Endodermal cell (in vitro differentiated cells): ENCODE results near the gene GPR45. TPM values are rescaled to one million over a fixed set of nuclear protein-coding genes. Genes with fewer than 3 reads are reported as not detected.
A peak's percentile ranks its signal among the peaks of the same experiment; 100 is the strongest.

ENCODE experiments used
- DNase-seq: peaks from one replicate; pipeline ENCODE4 v3.0.0-alpha.2; 2017
- H3K27ac ChIP-seq: 2 replicates; pipeline ENCODE4 v1.5.1; 2013; ENCODE audit warnings: mild to moderate bottlenecking, low read depth, low read length, moderate library complexity
- H3K27me3 ChIP-seq: 2 replicates; pipeline ENCODE4 v1.6.1; 2013; ENCODE audit warnings: mild to moderate bottlenecking, low read length, moderate library complexity; ENCODE audit not compliant: insufficient read depth, control insufficient read depth, poor library complexity, severe bottlenecking
- H3K36me3 ChIP-seq: 2 replicates; pipeline ENCODE4 v1.7.0; 2013; ENCODE audit warnings: mild to moderate bottlenecking, low read length, moderate library complexity; ENCODE audit not compliant: control insufficient read depth, insufficient read depth
- H3K4me1 ChIP-seq: one replicate; pipeline ENCODE4 v1.7.0; 2013; ENCODE audit warnings: low read length; ENCODE audit not compliant: control insufficient read depth, insufficient read depth
- H3K4me3 ChIP-seq: 2 replicates; pipeline ENCODE4 v1.5.1; 2013; ENCODE audit warnings: mild to moderate bottlenecking, low read length, moderate library complexity
- H3K9ac ChIP-seq: 2 replicates; pipeline ENCODE4 v1.6.1; 2013; ENCODE audit warnings: mild to moderate bottlenecking, low read length, moderate library complexity; ENCODE audit not compliant: poor library complexity, severe bottlenecking; ENCODE audit errors: extremely low read depth
- H3K9me3 ChIP-seq: 2 replicates; pipeline ENCODE4 v1.6.1; 2013; ENCODE audit warnings: mild to moderate bottlenecking, low read length, moderate library complexity; ENCODE audit not compliant: control insufficient read depth
- H3K27ac Mint-ChIP-seq: 2 replicates; pipeline ENCODE4 v1.8.0; 2020; ENCODE audit warnings: mixed read lengths
- H3K27me3 Mint-ChIP-seq: 2 replicates; pipeline ENCODE4 v1.8.0; 2021; ENCODE audit warnings: mild to moderate bottlenecking, mixed read lengths; ENCODE audit not compliant: insufficient read depth
- H3K36me3 Mint-ChIP-seq: 2 replicates; pipeline ENCODE4 v1.8.0; 2020; ENCODE audit warnings: low read depth, mixed read lengths
- H3K4me1 Mint-ChIP-seq: 2 replicates; pipeline ENCODE4 v1.8.0; 2020; ENCODE audit warnings: mixed read lengths
- H3K4me3 Mint-ChIP-seq: 2 replicates; pipeline ENCODE4 v1.8.0; 2020; ENCODE audit warnings: mild to moderate bottlenecking, moderate library complexity, mixed read lengths
- H3K9me3 Mint-ChIP-seq: 2 replicates; pipeline ENCODE4 v1.8.0; 2020; ENCODE audit warnings: mild to moderate bottlenecking, mixed read lengths
- WGBS, 2 experiments: methylation state at CpG; one replicate each; pipeline versions ENCODE4 v1.1.5 to v1.1.7; 2013; ENCODE audit warnings: missing lambda C conversion rate in 2 of 2, mixed read lengths in 1 of 2; ENCODE audit not compliant: insufficient coverage in 1 of 2, insufficient read length in 1 of 2; 5-methylcytosine and 5-hydroxymethylcytosine counted together
- total RNA-seq, 2 donors: library from RNA; stranded (reverse); fragmentation: NEBNext Ultra II Directional in 1 of 2; extraction: Animal tissue kit (Norgen Biotek cat#: 25700) in 1 of 2; gene quantifications; 2 replicates in 1 of 2; 3 replicates in 1 of 2; pipeline ENCODE4 v1.2.1, GENCODE V29; 2021
- TF ChIP-seq, protein P1 (sequence below): fragments of 200-600 bp; sonication (generic); conservative IDR thresholded peaks from 2 replicates; pipeline ENCODE4 v1.5.0; 2021; ENCODE audit warnings: antibody characterized with exemption, mild to moderate bottlenecking

Gene GPR45
- total RNA-seq, 2 donors from 2014 or later: not detected

DNA sequence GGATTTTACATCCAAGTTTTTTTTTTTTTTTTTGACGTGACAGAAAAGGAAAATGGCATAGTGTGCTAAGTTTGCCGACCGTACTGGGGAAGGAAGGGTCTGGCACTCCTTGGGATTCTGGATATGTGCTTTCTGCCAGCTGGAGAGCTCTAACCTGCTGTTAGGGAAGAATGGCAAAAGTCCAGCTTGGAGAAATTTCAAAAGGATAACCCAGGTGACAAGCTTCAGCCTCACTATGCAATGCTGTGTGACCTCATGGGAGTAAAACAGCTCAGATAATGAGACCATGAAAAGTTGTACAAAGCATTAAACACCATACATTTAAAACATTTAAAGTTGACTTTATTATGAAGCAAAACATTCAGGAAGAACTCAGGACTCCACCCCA lies 10.3 kb upstream of the GPR45 start:
- Histone ChIP-seq H3K36me3 (no peaks in the 10 kb centered on the region), H3K9ac (no peak overlapping the region), H3K4me3 (no peak overlapping the region), H3K27me3 (no peaks in the 10 kb centered on the region), H3K4me1 (no peaks in the 10 kb centered on the region), H3K9me3 (no peaks in the 10 kb centered on the region), H3K27ac (no peak overlapping the region)
- Mint-ChIP-seq H3K36me3 (no peaks in the 10 kb centered on the region), H3K4me3 (no peak overlapping the region), H3K27me3 (peaks cover 6% of the 10 kb centered on the region), H3K9me3 (no peaks in the 10 kb centered on the region), H3K27ac (no peak overlapping the region), H3K4me1 (peaks cover 6% of the 10 kb centered on the region)
- 100% methylated on average over 3 of the region's 3 CpGs; no CpG with 5 or more reads in 1 of the 2 experiments for WGBS, 2 experiments
- DNase-seq: no peak
- TF ChIP-seq, protein P1, sequence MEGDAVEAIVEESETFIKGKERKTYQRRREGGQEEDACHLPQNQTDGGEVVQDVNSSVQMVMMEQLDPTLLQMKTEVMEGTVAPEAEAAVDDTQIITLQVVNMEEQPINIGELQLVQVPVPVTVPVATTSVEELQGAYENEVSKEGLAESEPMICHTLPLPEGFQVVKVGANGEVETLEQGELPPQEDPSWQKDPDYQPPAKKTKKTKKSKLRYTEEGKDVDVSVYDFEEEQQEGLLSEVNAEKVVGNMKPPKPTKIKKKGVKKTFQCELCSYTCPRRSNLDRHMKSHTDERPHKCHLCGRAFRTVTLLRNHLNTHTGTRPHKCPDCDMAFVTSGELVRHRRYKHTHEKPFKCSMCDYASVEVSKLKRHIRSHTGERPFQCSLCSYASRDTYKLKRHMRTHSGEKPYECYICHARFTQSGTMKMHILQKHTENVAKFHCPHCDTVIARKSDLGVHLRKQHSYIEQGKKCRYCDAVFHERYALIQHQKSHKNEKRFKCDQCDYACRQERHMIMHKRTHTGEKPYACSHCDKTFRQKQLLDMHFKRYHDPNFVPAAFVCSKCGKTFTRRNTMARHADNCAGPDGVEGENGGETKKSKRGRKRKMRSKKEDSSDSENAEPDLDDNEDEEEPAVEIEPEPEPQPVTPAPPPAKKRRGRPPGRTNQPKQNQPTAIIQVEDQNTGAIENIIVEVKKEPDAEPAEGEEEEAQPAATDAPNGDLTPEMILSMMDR: no peak

DNA sequence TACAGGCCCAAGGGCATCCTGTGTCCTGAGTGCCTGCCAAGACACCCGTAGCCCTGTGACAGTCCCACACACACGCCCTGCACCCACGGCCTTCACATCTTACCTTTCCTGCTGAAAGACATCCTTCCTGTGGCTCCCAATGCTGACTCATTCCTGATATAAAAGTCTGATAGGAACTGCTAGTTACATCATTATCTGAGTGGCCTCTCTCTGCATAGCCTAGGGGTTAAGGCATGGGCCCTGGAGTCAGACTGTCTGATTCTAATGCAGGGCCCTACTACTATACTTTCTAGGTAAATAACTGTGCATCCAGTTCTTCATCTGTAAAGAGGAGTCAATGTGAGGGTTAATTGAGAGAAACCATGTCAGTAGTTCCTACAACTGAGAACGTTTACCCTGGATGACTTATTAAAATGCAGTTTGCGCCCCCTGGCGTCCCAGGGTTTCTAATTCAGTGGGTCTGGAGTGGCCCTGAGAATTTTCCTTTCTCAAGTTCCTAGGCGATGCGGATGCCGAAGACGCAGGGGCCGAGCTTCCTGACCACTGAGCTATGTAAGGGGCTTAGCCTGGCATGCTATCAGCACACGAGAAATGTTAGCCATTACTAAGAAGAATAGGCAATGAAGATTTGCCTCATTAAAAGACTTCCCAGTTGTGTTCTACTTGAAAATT lies 6.0 kb upstream of the GPR45 start:
- TF ChIP-seq, protein P1: peak; percentile 94
- no peak overlapping the region for H3K27ac ChIP-seq
- DNase-seq: peak; percentile 95
- no peaks in the 10 kb centered on the region for H3K9me3 ChIP-seq
- H3K9me3 Mint-ChIP-seq: no peaks in the 10 kb centered on the region
- H3K27me3 ChIP-seq: no peaks in the 10 kb centered on the region
- no peak overlapping the region for H3K4me3 Mint-ChIP-seq
- H3K27ac Mint-ChIP-seq: peak overlapping the region; percentile 56
- peaks cover 6% of the 10 kb centered on the region for H3K4me1 Mint-ChIP-seq
- H3K4me3 ChIP-seq: no peak overlapping the region
- peaks cover 30% of the 10 kb centered on the region for H3K27me3 Mint-ChIP-seq
- WGBS, 2 experiments: 23 to 29% methylated on average over 8 to 12 of the region's 12 CpGs
- H3K36me3 ChIP-seq: no peaks in the 10 kb centered on the region
- H3K9ac ChIP-seq: no peak overlapping the region
- H3K4me1 ChIP-seq: no peaks in the 10 kb centered on the region
- H3K36me3 Mint-ChIP-seq: no peaks in the 10 kb centered on the region

DNA sequence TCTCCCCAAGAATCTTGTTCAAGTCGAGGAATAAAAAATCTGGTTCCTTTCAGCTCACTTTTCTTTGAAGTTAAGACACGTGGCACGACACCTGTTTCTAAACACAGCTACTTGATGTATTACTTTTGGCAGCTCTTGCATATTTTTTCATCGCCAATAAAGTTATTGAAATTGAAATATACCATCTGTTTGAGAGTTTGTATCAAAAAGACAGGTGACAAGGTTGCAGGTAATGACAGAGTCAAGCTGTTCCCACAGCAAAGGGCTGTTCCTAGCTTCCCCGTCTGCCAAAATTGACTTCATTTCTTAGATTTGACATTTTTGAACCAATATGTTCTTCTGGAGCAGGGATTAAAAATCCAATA lies 5.5 kb upstream of the GPR45 start:
- Histone ChIP-seq H3K36me3 (no peaks in the 10 kb centered on the region), H3K27ac (no peak overlapping the region), H3K9me3 (no peaks in the 10 kb centered on the region), H3K27me3 (no peaks in the 10 kb centered on the region), H3K9ac (no peak overlapping the region), H3K4me3 (no peak overlapping the region), H3K4me1 (no peaks in the 10 kb centered on the region)
- H3K27me3 Mint-ChIP-seq: peaks cover 32% of the 10 kb centered on the region
- no peaks in the 10 kb centered on the region for H3K9me3 Mint-ChIP-seq
- H3K36me3 Mint-ChIP-seq: no peaks in the 10 kb centered on the region
- TF ChIP-seq, protein P1: no peak
- H3K27ac Mint-ChIP-seq: no peak overlapping the region
- DNase-seq: no peak
- H3K4me1 Mint-ChIP-seq: peaks cover 6% of the 10 kb centered on the region
- 86 to 88% methylated on average over 5 of the region's 5 CpGs for WGBS, 2 experiments
- H3K4me3 Mint-ChIP-seq: no peak overlapping the region
